ENCODE data around the gene CCDC88B.
A peak's percentile ranks its signal among the peaks of the same experiment; 100 is the strongest.
"Not testable (repeated sequence)": the region's sequence is repeated elsewhere in the genome, so short reads cannot be mapped to it uniquely, and the experiment has no call there.

The CCDC88B gene

DNA sequence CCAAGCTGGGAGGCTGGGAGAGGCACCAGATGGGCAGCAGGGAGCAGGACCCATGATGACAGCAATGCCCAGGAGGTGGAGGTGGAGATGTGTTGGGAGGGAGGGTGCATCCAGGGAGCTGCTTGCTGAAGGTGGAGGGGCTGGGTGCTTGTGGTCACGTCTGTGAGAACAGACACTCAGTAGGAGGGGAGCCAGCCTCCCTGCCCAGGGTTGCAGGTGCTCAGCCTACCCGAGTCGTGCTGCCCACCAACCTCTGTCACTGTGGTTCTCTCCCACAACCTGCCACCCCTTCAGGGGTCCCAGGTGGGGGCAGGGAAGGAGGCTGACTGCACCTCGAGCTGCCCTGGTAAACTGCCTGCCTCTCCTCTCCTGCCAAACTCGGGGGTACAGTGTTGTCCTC, 16.6 kb upstream of the CCDC88B start:
- no peak for DNase-seq (ENCODE audit: low spot score)

DNA sequence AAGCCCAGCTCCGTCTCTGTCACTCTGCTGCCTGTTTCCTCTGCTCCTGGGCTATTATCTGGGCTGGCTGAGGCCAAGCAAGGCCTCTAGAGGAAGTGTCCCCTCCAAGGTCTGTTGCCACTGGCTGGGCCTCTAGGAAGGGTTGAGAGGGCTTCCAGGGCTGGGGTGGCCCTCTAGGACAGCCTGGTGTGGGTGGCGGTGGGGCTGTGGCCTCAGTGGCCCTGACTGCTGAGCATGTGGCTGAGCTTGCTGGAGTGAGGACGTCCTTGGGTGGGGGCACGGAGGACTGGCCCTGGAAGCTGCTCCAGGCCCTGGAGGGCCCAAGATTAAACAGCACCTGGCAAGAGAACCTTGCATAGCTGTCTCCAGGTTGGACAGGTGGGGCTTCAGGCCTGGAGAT, 16.0 kb upstream of the CCDC88B start:
- DNase-seq (ENCODE audit: low spot score), result not testable (repeated sequence)

DNA sequence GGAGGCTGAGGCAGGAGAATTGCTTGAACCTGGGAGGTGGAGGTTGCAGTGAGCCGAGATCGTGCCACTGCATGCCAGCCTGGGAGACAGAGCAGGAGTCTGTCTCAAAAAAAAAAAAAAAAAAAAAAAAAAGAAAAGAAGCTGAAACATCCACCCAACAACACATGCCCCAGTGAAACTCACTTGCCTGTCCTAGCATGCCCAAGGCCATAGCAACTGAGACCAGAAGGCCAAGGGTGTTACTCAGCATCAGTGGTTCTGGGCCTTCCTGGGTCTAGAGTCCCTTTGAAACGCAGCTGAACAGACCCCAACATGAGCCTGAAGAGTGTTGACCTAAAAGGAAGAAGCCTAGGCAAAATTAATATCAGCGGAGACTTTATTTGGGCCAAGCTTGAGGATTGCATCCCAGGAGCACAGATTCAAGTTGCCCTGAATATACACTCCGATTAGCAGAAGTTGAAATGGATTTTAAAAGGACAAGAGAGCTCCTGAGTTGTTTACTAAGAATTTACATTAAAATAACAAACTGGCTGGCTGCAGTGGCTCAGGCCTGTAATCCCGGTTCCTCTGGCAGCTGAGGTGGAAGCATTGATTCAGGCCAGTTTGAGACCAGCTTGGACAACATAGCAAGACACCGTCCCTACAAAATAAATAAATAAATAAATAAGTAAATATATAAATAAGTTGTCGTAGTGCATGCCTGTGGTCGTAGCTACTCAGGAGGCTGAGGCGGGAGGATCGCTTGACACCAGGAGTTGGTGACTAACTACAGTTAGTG, 15.1 kb upstream of the CCDC88B start:
- DNase-seq (ENCODE audit: low spot score), result no peak

DNA sequence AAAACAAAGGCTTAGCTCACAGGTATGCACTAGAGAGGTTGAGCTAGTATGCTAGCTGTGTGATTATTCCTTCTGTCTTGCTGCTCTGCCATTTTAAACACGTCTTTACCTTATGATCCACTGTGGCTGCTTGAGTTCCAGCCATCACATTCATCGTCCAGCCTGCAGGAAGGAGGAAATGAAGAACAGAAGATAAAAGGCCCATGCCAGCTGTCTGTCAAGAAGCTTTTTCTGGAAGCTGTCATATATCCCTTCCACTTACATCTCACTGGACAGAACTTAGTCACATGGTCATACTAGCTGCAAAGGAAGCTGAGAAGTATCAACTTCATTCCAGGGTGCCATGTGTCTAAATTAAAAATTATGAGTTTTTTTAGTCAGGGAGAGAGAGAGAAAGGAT, 12.6 kb upstream of the CCDC88B start:
- no peak for DNase-seq (ENCODE audit: low spot score)

DNA sequence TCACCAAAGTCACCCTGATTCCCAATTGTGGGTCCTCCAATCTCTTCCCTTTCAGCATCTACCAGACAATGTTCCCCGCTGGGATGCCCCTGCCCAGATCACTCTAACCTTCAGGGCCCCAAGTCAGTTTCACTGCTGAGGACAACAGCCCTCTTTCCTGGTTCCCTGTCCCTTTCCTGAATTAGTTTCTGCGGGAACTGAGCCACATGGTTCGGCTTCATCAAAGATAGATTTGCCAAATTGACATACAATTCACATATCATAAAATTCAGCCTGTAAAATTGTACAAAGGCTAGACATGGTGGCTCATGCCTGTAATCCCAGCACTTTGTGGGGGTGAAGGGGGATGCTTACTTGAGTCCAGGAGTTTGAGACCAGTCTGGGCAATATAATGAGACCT, 12.0 kb upstream of the CCDC88B start:
- no peak for DNase-seq (ENCODE audit: low spot score)

DNA sequence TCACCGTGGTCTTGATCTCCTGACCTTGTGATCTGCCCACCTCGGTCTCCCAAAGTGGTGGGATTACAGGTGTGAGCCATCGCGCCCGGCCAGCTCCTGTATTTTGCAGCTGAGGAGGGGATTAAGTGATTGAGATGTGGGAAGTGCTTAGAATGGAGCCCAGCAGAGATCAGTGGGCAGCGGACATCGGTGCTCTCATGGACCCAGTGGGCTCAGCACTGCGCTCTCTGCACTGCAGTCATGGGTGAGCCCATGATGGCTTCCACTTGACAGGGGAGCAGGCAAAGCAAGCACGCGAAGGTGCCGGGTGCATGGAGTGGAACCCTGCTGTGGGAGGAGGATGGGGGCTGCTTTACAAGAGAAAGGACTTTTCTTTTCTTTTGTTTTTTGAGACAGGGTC, 9.1 kb upstream of the CCDC88B start:
- DNase-seq (ENCODE audit: low spot score), result no peak

DNA sequence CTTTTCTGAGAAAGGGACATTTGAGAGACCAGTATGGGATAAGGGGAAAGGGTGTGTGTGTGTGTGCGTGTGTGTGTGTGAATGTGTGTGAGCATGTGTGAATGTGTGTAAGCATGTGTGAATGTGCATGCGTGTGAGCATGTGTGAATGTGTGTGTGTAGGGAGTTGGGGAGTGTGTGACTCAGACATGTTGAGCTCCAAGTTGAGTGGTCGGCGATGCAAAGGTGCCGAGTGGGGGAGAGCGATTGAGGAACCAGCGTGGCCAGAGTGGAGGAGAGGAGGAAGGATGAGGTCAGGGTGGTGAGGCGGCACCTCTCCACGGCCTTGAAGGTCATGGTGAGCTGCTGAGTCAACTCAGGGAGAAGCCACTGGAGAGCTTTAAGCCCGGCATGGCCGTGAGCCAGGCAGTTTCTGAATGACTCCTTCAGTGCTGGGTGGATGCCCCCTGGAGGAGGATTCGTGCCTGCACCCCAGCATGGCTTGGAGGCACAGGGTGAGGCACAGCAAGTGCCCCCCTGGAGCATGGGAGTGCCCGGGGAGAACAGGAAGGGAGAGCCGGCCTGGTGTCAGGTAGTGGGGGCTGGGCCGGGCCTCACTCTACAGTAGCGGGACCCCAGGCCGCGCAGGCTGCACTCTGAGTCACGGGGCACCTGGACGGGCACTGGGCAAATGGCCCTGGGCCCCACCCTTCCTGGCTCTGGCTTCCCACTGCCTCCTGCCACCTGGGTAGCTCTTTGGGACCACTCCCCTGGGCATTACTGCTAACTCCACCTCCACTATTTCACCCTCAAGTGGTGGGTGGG, 8.2 kb upstream of the CCDC88B start:
- DNase-seq (ENCODE audit: low spot score), result no peak

DNA sequence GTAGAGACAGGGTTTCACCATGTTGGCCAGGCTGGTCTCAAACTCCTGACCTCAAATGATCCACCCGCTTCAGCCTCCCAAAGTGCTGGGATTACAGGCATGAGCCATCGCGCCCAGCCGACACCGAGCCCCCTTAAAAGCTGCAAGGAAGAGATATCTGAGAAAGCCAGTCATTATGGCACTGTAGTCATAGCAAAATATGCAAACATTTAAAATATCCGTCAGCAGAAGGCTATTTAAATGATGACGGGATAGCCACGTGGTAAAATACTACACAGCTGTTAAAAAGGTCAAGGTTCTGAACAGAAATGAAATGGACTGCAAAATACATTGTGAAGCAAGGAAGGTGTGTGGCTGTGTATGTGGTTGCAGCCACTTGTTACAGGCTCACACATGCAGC, 6.4 kb upstream of the CCDC88B start:
- DNase-seq (ENCODE audit: low spot score), result no peak

DNA sequence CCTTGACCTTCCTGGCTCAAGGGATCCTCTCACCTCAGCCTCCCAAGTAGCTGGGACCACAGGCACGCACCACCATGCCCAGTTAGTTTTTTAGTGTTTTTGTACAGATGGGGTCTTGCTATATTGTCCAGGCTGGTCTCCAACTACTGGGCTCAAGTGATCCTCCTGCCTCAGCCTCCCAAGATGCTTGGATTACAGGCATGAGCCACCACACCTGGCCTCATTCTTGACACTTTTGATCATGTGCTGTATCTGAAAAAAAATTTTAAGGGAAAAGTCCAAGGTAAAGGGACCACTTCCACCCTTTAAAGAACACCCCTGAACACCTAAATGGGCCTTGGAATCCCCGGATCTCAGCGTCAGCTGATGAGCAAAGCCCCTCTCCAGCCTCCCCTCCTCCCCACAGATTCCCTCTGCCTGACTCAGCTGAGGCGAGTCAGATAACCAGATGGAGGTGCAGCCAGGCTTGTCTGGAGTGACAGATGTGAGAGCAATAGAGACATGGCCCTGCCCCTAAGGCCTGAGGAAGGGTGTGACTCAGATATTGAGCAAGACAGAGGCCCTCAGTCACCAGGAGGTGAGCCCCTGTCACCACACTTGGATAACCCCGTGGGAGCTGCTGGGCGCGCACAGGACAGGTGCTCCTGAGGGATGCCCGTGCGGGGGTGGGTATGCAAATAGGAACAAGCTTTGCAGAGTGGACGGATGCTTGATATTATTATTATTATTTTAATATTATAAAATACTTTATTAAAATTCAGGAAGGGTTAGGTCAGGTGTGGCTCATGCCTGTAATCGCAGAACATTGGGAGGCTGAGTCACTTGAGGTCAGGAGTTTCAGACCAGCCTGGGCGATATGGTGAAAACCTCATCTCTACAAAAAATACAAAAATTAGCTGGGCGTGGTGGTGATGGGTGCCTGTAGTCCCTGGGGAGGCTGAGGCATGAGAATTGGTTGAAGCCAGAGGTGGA, 5.0 kb upstream of the CCDC88B start:
- DNase-seq (ENCODE audit: low spot score), result no peak

DNA sequence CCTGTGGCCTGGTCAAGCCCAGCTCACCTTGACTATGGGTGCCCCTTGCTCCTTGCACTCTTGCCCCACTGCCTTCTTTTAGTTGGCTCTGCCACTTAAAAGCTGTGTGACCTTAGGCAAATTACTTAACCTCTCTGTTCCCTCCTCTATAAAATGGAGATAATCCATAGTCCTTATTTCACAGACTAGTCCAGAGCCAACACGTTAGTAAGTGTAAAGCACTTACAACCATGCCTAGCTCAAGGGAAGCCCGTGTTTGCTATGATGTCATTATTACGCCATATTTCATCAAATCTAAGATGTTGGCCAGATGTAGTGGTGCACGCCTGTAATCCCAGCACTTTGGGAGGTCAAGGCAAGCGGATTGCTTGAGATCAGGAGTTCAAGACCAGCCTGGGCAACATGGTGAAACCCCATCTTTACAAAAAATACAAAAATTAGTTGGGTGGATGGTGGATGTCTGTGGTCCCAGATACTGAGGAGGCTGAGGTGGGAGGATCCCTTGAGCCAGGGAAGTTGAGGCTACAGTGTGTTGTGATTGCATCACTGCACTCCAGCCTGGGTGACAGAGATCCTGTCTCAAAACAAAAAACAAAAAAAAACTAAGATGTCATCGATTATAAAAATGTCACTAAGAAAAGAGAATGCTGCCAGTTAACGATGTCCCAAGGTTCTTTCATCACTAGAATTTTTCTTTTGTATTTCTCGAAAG, 2.3 kb upstream of the CCDC88B start:
- DNase-seq (ENCODE audit: low spot score), result no peak

DNA sequence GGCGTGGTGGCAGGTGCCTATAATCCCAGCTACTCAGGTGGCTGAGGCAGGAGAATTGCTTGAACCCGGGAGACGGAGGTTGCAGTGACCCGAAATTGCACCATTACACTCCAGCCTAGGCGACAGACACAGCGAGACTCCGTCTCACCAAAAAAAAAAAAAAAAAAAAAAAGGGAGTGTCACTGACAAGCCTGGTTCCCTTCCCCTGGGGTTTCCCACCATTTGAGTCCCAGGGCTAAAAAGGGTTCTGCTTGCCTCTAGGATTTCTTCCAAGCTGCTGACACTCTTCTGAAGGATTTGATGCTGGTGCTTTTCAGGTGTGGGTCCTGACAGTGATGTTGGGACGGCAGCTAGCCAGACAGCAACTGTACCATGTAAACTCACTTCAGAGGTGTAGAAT, 1.3 kb upstream of the CCDC88B start:
- DNase-seq (ENCODE audit: low spot score), result no peak

DNA sequence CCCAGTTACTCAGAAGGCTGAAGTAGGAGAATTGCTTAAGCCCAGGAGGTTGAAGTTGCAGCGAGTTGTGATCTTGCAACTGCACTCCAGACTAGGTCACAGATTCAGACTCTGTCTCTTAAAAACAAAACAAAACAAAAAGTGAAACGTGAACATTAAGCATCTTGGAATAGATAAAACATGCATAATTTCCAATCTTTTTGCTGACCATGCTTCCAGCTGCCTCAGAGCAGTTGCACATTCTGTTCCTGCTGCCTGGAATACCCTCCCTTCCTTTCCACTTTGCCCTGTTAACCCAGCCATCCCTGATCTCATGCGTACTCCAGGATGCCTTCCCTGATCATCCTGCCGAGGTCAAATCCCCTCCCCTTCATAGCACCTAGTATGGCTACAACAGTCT, 718 bp upstream of the CCDC88B start:
- no peak for DNase-seq (ENCODE audit: low spot score)

DNA sequence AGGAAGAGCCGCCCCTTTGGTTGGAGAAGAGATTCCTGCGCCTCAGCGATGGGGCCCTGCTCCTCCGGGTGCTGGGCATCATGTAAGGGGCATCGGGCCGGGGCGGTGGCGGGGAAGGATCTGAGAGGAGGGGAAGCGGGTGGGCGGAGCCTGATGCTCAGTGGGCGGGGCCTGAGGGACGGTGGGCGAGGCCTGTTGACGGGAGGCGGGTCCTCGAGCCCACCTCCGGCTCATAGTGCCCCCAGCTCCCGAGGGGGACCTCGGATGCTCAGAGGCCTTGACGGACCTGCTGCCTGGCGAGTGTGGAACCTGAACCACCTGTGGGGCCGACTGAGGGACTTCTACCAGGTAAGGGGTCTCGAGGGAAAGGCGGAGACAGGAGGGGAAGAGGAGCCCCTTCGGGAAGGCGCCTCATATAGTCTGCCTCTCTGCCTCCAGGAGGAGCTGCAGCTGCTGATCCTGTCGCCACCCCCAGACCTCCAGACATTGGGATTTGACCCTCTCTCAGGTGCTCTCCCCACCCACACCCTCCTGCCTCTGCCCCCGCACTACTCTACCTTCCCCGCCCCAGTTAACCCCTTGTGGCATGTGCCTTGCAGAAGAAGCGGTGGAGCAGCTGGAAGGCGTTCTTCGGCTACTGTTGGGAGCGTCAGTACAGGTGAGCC, 799 bp downstream of the CCDC88B start:
- DNase-seq (ENCODE audit: low spot score), result no peak

DNA sequence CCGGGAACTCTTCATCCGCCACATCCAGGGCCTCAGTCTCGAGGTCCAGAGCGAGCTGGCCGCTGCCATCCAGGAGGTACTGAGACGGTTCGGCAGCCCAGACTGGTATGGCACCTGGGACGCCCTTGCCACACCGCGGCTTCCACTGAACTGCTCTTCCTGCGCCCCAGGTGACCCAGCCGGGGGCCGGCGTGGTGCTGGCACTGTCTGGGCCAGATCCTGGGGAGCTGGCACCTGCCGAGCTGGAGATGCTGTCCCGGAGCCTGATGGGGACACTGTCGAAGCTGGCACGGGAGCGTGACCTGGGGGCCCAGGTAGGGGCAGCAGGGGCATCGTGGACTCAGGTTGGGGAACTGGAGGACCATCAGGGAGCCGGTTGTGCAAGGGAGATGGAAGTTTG, 1.4 kb downstream of the CCDC88B start:
- no peak for DNase-seq (ENCODE audit: low spot score)

DNA sequence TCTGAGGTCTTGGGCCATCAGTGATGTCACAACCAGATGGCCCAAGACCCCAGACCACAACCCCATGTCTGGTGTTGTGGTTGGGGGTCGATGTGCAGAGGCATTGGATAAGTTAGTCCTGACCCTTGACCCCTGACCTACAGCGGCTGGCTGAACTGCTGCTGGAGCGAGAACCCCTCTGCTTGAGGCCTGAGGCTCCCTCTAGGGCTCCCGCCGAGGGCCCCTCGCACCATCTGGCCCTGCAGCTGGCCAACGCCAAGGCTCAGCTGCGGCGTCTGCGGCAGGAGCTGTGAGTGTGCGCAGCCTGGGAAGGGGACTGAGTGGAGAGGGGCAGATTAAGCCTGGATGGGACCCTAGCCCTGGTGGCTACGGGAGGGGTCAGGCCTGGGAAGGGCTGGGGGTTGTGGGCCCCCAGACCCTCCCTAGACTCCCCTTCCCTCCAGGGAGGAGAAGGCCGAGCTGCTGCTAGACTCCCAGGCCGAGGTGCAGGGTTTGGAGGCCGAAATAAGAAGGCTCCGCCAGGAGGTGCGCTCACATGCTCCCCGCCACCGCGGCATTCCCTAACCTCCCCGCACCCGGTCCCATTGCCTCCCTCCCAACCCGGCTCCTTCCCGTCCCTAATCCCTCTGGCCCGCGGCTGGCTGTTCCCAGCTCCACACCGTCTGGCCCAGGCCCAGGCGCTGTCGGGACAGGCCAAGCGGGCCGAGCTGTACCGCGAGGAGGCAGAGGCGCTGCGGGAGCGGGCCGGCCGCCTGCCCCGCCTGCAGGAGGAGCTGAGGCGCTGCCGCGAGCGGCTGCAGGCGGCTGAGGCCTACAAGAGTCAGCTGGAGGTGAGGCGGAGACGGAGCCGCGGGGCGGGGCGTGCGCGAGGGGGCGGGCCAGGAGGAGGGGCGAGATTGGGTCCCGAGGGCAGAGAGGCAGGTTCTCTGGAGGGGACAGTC, 2.1 kb downstream of the CCDC88B start:
- DNase-seq (ENCODE audit: low spot score), result peak; percentile 77

DNA sequence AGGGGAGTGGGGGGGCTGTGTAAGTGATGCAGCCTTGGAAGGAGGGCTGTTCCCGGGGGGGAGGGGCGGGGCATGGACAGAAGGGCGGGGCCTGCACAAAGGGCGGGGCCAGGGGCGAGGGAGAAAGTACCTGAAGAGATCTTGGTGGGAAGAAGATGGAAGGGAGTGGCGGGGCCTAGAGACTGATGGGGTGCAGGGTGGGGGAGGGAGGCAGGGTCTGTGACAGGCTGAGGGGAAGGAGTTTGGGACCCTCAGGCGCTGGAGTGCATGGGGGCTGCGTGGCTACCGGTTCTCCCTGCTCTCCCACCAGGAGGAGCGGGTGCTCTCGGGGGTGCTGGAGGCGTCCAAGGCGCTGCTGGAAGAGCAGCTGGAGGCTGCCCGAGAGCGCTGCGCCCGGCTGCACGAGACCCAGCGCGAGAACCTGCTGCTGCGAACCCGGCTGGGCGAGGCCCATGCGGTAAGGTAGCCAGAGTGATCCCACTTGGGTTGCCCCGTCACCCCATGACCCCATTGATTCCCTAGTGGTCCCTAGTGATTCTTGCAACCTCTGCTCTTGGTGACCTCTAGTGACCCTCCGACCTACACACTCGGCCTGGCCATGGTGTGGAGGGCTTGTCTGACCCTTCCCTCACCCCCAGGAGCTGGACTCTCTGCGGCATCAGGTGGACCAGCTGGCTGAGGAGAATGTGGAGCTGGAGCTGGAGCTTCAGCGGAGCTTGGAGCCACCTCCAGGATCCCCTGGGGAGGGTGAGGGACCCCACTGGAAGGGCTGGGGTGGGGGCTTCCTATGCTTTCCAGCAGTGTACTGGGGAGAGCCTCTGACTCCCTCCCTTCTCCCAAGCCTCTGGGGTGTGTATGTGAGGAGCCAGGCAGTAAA, 3.1 kb downstream of the CCDC88B start:
- no peak for DNase-seq (ENCODE audit: low spot score)

DNA sequence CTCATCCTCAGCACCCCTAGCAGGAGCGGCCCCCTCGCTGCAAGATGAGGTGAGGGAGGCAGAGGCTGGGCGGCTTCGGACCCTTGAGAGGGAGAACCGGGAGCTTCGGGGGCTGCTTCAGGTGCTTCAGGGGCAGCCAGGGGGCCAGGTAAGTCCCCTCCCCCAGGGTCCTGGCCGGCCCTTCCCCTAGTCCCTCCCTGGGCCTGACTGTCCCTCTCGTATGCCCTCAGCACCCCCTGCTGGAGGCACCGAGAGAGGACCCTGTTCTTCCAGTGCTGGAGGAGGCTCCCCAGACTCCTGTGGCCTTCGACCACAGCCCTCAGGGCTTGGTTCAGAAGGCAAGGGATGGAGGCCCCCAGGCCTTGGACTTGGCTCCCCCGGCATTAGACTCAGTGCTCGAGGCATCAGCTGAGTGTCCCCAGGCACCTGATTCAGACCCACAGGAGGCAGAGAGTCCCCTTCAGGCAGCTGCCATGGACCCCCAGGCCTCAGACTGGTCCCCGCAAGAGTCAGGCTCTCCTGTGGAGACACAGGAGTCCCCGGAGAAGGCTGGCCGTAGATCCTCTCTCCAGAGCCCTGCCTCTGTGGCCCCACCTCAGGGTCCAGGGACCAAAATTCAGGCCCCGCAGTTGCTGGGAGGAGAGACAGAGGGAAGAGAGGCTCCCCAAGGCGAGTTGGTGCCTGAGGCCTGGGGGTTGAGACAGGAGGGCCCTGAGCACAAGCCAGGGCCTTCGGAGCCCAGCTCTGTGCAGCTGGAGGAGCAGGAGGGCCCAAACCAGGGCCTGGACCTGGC, 4.0 kb downstream of the CCDC88B start:
- DNase-seq (ENCODE audit: low spot score), result no peak

DNA sequence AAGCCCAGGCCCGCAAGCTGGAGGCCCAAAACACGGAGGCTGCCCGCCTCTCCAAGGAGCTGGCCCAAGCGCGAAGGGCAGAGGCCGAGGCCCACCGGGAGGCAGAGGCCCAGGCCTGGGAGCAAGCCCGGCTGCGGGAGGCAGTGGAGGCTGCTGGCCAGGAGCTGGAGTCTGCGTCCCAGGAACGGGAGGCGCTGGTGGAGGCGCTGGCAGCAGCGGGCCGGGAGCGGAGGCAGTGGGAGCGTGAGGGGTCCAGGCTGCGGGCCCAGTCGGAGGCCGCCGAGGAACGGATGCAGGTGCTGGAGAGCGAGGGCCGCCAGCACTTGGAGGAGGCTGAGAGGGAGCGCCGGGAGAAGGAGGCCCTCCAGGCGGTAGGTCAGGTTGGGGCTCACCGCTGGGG, 4.8 kb downstream of the CCDC88B start:
- DNase-seq (ENCODE audit: low spot score), result no peak

All from putamen (tissue), 1 donor.